ENCODE data around the gene ELF5.

DNA sequence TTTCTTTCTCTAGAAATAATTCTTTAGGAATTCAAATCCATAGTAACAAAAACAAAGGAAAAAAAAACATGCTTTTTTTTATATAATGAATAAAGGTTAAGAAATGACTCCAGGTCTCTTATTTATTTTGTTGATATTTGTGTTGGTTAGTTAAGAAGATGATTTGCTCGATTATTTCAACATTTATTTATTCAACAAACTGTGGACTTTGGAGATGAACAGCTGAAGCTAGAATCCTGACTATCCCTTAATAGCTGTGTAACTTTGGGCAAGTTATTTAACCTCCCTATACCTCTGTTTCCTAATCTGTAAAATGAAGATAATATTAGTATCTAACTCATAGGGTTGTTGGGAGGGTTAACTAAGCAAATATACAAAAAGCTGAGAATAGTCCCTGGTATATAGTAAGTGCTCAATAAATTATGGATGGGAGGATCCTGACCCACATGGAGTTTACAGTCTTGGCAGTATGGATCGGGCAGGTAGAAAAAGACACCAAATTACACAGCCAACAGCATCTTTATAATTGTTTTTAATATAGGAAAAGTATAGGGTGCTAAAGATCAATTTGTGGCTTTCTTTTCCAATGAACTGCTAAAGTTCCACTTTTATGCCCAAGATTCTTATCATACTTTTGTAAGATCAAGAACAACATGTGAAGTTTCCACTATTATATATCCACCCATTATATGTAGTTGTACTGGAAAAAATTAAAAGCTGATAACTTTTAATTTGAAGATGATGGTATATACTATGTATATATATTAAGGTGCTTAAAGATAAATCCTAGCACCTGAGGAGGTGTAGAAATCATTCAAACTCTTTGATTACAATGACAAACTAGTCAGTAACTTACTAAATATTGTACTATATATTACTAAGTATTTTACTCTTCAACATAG is 76.1 kb downstream of the ELF5 start:
- TF ChIP-seq POLR2AphosphoS5 (IDR thresholded peaks at IDR 0.05), result no peak
- TF ChIP-seq, protein P1, sequence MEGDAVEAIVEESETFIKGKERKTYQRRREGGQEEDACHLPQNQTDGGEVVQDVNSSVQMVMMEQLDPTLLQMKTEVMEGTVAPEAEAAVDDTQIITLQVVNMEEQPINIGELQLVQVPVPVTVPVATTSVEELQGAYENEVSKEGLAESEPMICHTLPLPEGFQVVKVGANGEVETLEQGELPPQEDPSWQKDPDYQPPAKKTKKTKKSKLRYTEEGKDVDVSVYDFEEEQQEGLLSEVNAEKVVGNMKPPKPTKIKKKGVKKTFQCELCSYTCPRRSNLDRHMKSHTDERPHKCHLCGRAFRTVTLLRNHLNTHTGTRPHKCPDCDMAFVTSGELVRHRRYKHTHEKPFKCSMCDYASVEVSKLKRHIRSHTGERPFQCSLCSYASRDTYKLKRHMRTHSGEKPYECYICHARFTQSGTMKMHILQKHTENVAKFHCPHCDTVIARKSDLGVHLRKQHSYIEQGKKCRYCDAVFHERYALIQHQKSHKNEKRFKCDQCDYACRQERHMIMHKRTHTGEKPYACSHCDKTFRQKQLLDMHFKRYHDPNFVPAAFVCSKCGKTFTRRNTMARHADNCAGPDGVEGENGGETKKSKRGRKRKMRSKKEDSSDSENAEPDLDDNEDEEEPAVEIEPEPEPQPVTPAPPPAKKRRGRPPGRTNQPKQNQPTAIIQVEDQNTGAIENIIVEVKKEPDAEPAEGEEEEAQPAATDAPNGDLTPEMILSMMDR (IDR thresholded peaks at IDR 0.05), result no peak
